Fibroblast of mammary gland (primary cell): ENCODE measurements around the gene SMARCA1.

Source experiments
- DNase-seq: peaks from one replicate; pipeline ENCODE4 v3.0.0-alpha.2; 2010; ENCODE audit warnings: low read depth
- H3K4me3 ChIP-seq: 2 replicates; pipeline ENCODE4 v1.5.1; 2011; ENCODE audit warnings: low read depth, mild to moderate bottlenecking, low read length, moderate library complexity; ENCODE audit not compliant: control insufficient read depth
- TF ChIP-seq, protein P1 (sequence below): conservative IDR thresholded peaks from 2 replicates; pipeline ENCODE4 v1.5.1; 2011; ENCODE audit warnings: low read depth, low read length, inconsistent platforms; ENCODE audit not compliant: control insufficient read depth, insufficient read depth

Gene SMARCA1

GRCh38 chrX:129433945-129434344 lies 89.3 kb downstream of the SMARCA1 start:
- no peak overlapping the region for H3K4me3 ChIP-seq
- TF ChIP-seq, protein P1, sequence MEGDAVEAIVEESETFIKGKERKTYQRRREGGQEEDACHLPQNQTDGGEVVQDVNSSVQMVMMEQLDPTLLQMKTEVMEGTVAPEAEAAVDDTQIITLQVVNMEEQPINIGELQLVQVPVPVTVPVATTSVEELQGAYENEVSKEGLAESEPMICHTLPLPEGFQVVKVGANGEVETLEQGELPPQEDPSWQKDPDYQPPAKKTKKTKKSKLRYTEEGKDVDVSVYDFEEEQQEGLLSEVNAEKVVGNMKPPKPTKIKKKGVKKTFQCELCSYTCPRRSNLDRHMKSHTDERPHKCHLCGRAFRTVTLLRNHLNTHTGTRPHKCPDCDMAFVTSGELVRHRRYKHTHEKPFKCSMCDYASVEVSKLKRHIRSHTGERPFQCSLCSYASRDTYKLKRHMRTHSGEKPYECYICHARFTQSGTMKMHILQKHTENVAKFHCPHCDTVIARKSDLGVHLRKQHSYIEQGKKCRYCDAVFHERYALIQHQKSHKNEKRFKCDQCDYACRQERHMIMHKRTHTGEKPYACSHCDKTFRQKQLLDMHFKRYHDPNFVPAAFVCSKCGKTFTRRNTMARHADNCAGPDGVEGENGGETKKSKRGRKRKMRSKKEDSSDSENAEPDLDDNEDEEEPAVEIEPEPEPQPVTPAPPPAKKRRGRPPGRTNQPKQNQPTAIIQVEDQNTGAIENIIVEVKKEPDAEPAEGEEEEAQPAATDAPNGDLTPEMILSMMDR, result no peak
- DNase-seq, result no peak

DNA sequence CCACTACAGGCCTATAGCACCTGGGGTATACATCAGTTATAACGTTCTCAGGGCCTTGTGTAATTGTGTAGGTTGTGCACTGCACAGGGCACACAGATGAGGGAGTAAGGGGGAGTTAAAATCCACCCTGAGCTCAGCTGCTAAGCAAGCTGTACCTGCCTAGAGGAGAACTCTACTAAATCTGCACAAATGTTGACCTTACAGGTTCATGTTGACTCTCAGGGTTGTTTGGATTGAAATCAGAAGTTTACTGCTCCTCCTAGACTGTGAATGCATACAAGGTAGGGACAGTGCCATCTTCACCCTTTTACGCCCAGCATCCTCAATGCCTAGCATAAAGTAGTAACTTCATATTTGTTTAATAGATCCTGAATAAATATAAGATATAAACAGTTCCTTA lies 89.8 kb downstream of the SMARCA1 start:
- TF ChIP-seq, protein P1, result no peak
- no peak for DNase-seq
- H3K4me3 ChIP-seq, result no peak overlapping the region

- no peak overlapping the region for H3K4me3 ChIP-seq
- DNase-seq, result no peak
- TF ChIP-seq, protein P1, result no peak
Observed at GRCh38 chrX:129427267-129427666, 96.0 kb downstream of the SMARCA1 start.

- H3K4me3 ChIP-seq, result no peak overlapping the region
- no peak for DNase-seq
Observed at GRCh38 chrX:129423191-129423590, 100.1 kb downstream of the SMARCA1 start.

GRCh38 chrX:129404670-129405008 lies 118.7 kb downstream of the SMARCA1 start:
- no peak overlapping the region for H3K4me3 ChIP-seq
- DNase-seq, result no peak
- TF ChIP-seq, protein P1, result no peak

More at GRCh38 chrX:129423191-129423590, 100.1 kb downstream of the SMARCA1 start:
- TF ChIP-seq, protein P1, result no peak

DNA sequence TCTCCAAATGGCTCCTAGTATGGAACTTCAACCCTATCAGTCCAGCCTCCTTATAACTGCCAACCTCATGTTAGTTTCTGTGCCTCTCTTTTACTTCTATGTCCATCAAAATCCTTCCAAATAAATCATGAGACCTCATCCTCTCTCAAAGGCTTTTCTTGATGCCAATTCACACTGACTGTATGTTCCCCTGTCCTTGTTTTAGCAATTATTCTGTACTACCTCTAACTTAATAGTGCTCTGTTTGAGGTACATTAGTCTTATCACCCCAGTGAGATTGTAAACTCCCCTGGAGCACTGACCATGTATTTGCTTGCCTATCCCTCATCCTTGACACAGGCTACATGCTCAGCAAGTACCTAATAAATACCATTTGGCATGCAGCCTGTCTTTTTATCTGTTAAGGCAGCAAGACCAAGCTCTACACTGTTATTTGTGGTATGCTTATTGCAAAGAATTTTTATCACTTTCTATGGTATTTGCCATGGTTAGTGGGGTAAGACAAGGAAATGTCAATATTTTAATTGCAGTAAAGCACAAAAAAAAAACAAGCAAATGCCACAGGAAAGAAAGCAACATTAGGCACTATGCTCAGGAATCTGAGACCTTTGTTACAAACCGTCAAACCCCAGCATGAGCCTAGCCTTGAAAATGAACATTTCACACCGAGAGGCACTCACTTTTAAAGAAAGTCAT lies 119.2 kb downstream of the SMARCA1 start:
- TF ChIP-seq, protein P1, result no peak
- no peak overlapping the region for H3K4me3 ChIP-seq
- DNase-seq, result no peak
